ENCODE results near the gene FAM180B.

Gene FAM180B

GRCh38 chr11:47569646-47570045, 16.8 kb upstream of the FAM180B start:
- DNase-seq (ENCODE audit: low spot score): no peak

GRCh38 chr11:47570651-47571356, 15.7 kb upstream of the FAM180B start:
- DNase-seq (ENCODE audit: low spot score): no peak

GRCh38 chr11:47571357-47571729, 15.1 kb upstream of the FAM180B start:
- no peak for DNase-seq (ENCODE audit: low spot score)

- peak; percentile 71 for DNase-seq (ENCODE audit: low spot score)
These were observed 14.6 kb upstream of the FAM180B start for GRCh38 chr11:47571895-47572294.

- no peak for DNase-seq (ENCODE audit: low spot score)
These were observed 13.7 kb upstream of the FAM180B start for GRCh38 chr11:47572715-47573255.

- DNase-seq (ENCODE audit: low spot score): no peak
These were observed 13.2 kb upstream of the FAM180B start for GRCh38 chr11:47573321-47573720.

GRCh38 chr11:47577460-47578041, 8.9 kb upstream of the FAM180B start:
- no peak for DNase-seq (ENCODE audit: low spot score)

GRCh38 chr11:47578524-47579494, 7.7 kb upstream of the FAM180B start, which contains the start of the genes KBTBD4 and NDUFS3:
KBTBD4 (minus strand) TSS chr11:47578970; CDS start chr11:47578951, 19 bp downstream.
NDUFS3 (plus strand) TSS chr11:47579074; CDS start chr11:47579092, 18 bp downstream.
- DNase-seq (ENCODE audit: low spot score): peak; percentile 91

- no peak for DNase-seq (ENCODE audit: low spot score)
These were observed 2.6 kb upstream of the FAM180B start for GRCh38 chr11:47583844-47584243.

GRCh38 chr11:47587039-47587716, 700 bp downstream of the FAM180B start:
- no peak for DNase-seq (ENCODE audit: low spot score)

GRCh38 chr11:47587723-47588326, 1.3 kb downstream of the FAM180B start:
- no peak for DNase-seq (ENCODE audit: low spot score)

GRCh38 chr11:47589118-47589517, 2.6 kb downstream of the FAM180B start:
- no peak for DNase-seq (ENCODE audit: low spot score)

GRCh38 chr11:47589584-47589976, 3.1 kb downstream of the FAM180B start:
- no peak for DNase-seq (ENCODE audit: low spot score)

GRCh38 chr11:47589977-47590861, 3.7 kb downstream of the FAM180B start:
- no peak for DNase-seq (ENCODE audit: low spot score)

GRCh38 chr11:47591764-47592163, 5.3 kb downstream of the FAM180B start:
- DNase-seq (ENCODE audit: low spot score): no peak

- no peak for DNase-seq (ENCODE audit: low spot score)
These were observed 5.8 kb downstream of the FAM180B start for GRCh38 chr11:47592251-47592650.

GRCh38 chr11:47592970-47593369, 6.5 kb downstream of the FAM180B start:
- DNase-seq (ENCODE audit: low spot score): no peak

- no peak for DNase-seq (ENCODE audit: low spot score)
These were observed 7.0 kb downstream of the FAM180B start for GRCh38 chr11:47593492-47593933.

GRCh38 chr11:47593934-47594855, 7.7 kb downstream of the FAM180B start, which contains the start of gene C1QTNF4:
C1QTNF4 (minus strand) TSS chr11:47594411; CDS start chr11:47590810, 3,601 bp downstream.
- DNase-seq (ENCODE audit: low spot score): no peak
